Measurements from ENCODE around the gene LMBR1.
"Not testable (repeated sequence)": the region's sequence is repeated elsewhere in the genome, so short reads cannot be mapped to it uniquely, and the experiment has no call there.

LMBR1 gene

DNA sequence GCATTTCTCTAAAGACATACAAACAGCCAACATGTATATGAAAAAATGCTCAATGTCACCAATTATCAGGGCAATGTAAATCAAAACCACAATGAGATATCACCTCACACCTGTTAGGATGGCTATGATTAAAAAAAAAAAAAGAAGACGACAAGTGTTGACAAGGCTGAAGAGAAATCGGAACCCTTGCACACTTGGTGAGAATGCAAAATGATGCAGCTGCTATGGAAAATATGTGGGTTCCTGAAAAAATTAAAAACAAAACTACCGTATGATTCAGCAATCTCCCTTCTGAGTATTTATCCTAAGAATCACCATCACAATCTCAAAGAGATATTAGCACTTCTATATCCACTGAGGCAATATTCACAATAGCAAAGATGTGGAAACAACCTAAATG is 11.3 kb downstream of the LMBR1 start:
- Histone ChIP-seq H3K4me1 (ENCODE audit: control insufficient read depth in 1 of 2, insufficient read depth in 1 of 2, low read depth in 1 of 2, low read length in 1 of 2) (peaks cover 0 to 5% of the 10 kb centered on the region in 2 experiments), H3K4me3 (ENCODE audit: low read depth in 1 of 2, low read length in 1 of 2) (no peak overlapping the region), H3K9me3 (no peaks in the 10 kb centered on the region), H3K27me3 (no peaks in the 10 kb centered on the region), H3K27ac (no peak overlapping the region), H3K36me3 (no peaks in the 10 kb centered on the region)
- TF ChIP-seq, protein P1, sequence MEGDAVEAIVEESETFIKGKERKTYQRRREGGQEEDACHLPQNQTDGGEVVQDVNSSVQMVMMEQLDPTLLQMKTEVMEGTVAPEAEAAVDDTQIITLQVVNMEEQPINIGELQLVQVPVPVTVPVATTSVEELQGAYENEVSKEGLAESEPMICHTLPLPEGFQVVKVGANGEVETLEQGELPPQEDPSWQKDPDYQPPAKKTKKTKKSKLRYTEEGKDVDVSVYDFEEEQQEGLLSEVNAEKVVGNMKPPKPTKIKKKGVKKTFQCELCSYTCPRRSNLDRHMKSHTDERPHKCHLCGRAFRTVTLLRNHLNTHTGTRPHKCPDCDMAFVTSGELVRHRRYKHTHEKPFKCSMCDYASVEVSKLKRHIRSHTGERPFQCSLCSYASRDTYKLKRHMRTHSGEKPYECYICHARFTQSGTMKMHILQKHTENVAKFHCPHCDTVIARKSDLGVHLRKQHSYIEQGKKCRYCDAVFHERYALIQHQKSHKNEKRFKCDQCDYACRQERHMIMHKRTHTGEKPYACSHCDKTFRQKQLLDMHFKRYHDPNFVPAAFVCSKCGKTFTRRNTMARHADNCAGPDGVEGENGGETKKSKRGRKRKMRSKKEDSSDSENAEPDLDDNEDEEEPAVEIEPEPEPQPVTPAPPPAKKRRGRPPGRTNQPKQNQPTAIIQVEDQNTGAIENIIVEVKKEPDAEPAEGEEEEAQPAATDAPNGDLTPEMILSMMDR (IDR thresholded peaks at IDR 0.05) = no peak

DNA sequence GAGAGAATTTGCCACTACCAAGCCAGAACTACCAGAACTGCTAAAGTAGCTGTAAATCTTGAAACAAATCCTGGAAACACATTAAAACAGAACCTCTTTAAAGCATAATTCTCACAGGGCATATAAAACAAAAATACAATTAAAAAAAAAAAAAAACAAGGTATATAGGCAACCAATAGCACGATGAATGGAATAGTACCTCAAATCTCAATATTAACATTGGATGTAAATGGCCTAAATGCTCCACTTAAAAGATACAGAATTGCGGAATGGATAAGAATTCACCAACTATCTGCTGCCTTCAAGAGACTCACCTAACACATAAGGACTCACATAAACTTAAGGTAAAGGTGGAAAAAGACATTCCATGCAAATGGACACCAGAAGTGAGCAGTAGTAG is 17.2 kb downstream of the LMBR1 start:
- TF ChIP-seq, protein P1 (IDR thresholded peaks at IDR 0.05) = no peak
- no peak overlapping the region for H3K4me3 ChIP-seq (ENCODE audit: low read depth in 1 of 2, low read length in 1 of 2)
- peaks cover 4% of the 10 kb centered on the region for H3K36me3 ChIP-seq
- peaks cover 0 to 2% of the 10 kb centered on the region in 2 experiments for H3K4me1 ChIP-seq (ENCODE audit: control insufficient read depth in 1 of 2, insufficient read depth in 1 of 2, low read depth in 1 of 2, low read length in 1 of 2)
- no peaks in the 10 kb centered on the region for H3K9me3 ChIP-seq
- H3K27ac ChIP-seq = no peak overlapping the region
- no peaks in the 10 kb centered on the region for H3K27me3 ChIP-seq

DNA sequence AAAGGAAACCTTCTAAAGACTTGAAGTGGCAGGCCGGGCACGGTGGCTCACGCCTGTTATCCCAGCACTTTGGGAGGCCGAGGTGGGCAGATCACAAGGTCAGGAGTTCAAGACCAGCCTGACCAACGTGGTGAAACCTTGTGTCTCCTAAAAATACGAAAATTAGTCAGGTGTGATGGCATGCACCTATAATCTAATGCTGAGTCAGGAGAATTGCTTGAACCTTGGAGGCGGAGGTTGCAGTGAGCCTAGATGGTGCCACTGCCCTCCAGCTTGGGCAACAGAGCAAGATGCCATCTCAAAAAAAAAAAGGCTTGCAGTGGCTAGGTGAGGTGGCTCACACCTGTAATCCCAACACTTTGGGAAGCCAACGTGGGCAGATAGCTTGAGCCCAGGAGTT is 24.6 kb downstream of the LMBR1 start:
- H3K9me3 ChIP-seq; H3K27ac ChIP-seq; H3K36me3 ChIP-seq; H3K27me3 ChIP-seq; H3K4me3 ChIP-seq (ENCODE audit: low read depth in 1 of 2, low read length in 1 of 2); H3K4me1 ChIP-seq (ENCODE audit: control insufficient read depth in 1 of 2, insufficient read depth in 1 of 2, low read depth in 1 of 2, low read length in 1 of 2): not testable (repeated sequence)

DNA sequence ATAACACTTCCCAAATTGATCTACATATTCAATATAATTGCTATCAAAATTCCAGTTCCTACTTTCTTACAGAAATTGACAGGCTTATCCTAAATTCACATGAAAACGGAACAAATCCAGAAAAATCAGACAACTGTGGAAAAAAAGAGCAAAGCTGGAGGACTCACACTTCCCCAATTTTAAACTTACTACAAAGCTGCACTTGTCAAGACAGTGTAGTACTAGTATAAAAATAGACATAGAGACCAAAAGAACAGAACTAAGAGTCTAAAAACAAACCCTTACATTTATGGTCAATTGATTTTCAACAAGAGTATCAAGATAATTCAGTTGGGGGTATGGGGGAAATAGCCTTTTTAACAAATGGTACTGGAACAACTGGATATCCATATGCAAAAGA is 27.5 kb downstream of the LMBR1 start:
- H3K36me3 ChIP-seq = peaks cover 4% of the 10 kb centered on the region
- H3K4me1 ChIP-seq (ENCODE audit: control insufficient read depth in 1 of 2, insufficient read depth in 1 of 2, low read depth in 1 of 2, low read length in 1 of 2) = peaks cover 0 to 3% of the 10 kb centered on the region in 2 experiments
- H3K4me3 ChIP-seq (ENCODE audit: low read depth in 1 of 2, low read length in 1 of 2) = no peak overlapping the region
- no peak overlapping the region for H3K27ac ChIP-seq
- H3K9me3 ChIP-seq = no peaks in the 10 kb centered on the region
- TF ChIP-seq, protein P1 (IDR thresholded peaks at IDR 0.05) = no peak
- no peaks in the 10 kb centered on the region for H3K27me3 ChIP-seq

DNA sequence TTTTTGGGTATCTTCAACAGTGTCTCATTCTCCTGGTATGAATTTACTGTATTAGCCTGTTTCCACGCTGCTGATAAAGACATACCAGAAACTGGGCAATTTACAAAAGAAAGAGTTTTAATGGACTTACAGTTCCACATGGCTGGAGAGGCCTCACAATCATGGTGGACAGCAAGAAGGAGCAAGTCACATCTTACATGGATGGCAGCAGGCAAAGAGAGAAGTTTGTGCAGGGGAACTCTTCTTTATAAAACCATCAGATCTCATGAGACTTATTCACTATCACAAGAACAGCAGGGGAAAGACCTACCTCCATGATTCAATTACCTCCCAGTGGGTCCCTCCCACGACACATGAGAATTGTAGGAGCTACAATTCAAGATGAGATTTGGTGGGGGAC is 31.0 kb downstream of the LMBR1 start:
- not testable (repeated sequence) for H3K27me3 ChIP-seq; H3K4me1 ChIP-seq (ENCODE audit: control insufficient read depth in 1 of 2, insufficient read depth in 1 of 2, low read depth in 1 of 2, low read length in 1 of 2); H3K9me3 ChIP-seq; H3K36me3 ChIP-seq; H3K27ac ChIP-seq; H3K4me3 ChIP-seq (ENCODE audit: low read depth in 1 of 2, low read length in 1 of 2)

DNA sequence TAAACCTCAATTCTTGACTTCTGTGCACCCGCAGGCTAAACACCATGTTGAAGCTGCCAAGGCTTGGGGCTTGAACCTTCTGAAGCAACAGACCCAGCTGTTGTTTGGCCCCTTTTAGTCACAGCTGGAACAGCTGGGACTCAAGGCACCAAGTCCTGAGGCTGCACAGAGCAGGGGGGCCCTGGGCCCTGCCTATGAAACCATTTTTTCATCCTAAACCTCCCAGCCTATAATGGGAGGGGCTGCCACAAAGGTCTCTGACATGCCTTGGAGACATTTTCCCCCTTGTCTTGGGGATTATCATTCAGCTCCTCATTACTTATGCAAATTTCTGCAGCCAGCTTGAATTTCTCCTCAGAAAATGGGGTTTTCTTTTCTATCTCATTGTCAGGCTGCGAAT is 31.8 kb downstream of the LMBR1 start:
- peaks cover 4% of the 10 kb centered on the region for H3K9me3 ChIP-seq
- H3K4me1 ChIP-seq (ENCODE audit: control insufficient read depth in 1 of 2, insufficient read depth in 1 of 2, low read depth in 1 of 2, low read length in 1 of 2) = no peaks in the 10 kb centered on the region
- no peak overlapping the region for H3K4me3 ChIP-seq (ENCODE audit: low read depth in 1 of 2, low read length in 1 of 2)
- peaks cover 4% of the 10 kb centered on the region for H3K36me3 ChIP-seq
- no peak overlapping the region for H3K27ac ChIP-seq
- TF ChIP-seq, protein P1 (IDR thresholded peaks at IDR 0.05) = no peak
- H3K27me3 ChIP-seq = no peaks in the 10 kb centered on the region

DNA sequence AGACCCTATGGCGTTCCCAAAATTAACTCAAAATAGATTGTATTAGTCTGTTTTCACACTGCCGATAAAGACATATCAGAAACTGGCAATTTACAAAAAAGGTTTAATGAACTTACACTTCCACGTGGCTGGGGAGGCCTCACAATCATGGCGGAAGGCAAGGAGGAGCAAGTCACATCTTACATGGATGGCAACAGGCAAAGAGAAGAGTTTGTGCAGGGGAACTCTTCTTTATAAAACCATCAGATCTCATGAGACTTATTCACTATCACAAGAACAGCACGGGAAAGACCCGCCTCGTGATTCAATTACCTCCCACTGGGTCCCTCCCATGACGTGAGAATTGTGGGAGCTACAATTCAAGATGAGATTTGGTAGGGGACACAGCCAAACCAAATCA is 32.9 kb downstream of the LMBR1 start:
- H3K4me1 ChIP-seq (ENCODE audit: control insufficient read depth in 1 of 2, insufficient read depth in 1 of 2, low read depth in 1 of 2, low read length in 1 of 2); H3K9me3 ChIP-seq; H3K36me3 ChIP-seq; H3K27me3 ChIP-seq; H3K27ac ChIP-seq; H3K4me3 ChIP-seq (ENCODE audit: low read depth in 1 of 2, low read length in 1 of 2): not testable (repeated sequence)
